HPDE6-E6E7 (cell line): ENCODE data around the gene WWP2.

Experiments used
- DNase-seq: peaks from one replicate; pipeline ENCODE4 v3.0.0; 2011; ENCODE audit warnings: missing footprints; ENCODE audit errors: extremely low spot score

WWP2 gene

DNA sequence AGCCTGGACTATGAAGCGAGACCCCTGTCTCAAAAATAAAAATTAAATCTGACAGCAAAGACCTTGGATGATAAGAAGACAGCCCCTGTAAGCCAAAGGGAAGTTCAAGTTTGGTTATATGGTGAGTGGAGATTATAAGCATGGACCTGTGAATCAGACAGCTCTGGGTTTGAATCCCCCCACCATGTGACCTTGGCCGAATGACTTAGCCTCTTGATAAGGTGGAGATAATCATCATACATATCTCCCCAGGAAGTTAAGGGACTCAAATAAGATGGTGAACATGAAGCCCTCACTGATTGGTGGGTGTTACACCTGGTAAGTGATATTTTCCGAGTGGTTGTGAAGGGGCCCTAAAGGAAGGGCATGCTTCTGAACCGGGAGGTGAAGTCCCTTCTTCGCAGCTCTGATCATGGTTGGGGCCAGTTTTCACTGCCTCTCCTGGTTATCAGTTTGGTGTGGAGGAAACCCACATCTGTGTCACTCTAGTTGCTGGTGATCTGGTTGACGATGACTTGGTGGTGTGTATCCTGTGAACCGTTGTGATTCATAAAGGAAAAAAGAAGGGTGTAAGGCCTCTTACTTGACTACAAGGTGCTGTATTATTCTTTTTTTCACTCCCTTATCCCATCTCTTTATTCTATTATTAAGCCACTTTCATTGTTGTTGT, 127.3 kb downstream of the WWP2 start:
- no peak for DNase-seq

DNA sequence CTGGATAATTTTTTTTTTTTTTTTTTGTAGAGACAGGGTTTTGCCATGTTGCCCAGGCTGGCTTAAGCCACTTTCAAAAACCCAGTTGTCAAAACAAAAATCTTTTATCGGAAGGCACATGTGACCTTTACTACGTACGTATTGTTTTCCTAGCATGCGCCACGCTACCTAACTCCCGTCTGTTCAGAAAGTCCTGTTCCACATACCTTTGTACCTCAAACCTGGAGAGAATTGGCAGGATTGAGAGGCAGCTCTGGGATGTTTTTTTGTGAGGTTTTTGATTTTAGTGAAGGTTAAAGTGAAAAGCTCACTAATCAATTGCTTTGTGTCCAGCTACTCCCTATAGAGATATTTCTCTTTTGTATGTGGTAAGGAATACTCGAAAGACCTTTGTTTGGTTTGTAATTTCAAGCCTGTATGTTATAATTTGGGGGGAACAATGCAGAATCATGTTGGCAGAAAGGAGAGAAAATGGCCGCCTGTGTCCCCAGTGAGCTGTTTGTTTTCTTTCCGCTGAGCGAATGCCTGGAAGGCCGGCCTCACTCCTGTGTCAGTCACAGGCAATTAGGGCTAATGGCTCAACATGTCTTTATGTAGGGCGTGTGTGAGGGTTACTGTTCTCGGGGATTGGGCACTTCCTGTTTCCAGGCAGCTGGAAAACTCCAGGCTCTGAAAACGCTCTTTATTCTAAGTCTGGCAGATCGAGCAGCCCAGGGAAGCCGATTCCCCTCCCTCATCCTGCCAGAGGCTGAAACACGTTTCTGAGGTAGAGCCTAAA, 128.2 kb downstream of the WWP2 start:
- DNase-seq = no peak

DNA sequence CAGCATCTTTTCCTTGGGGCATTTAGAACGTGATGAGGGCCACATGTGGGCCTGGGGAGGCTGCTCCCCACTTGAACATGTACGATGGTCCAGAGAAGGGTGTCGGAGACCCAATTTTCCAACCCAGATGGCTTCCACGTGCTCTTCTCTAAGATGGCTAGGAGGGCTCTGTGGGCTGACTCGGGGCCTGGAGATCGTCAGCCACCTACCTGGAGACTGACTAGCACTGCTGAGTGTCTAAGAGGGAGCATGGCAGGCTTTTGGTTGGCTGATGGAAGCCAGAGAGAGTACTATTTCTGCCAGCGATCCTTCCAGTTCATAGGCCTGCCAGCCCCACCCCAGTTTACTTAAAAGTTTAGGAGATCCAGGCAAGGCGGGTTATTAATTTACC, 128.8 kb downstream of the WWP2 start:
- no peak for DNase-seq

DNA sequence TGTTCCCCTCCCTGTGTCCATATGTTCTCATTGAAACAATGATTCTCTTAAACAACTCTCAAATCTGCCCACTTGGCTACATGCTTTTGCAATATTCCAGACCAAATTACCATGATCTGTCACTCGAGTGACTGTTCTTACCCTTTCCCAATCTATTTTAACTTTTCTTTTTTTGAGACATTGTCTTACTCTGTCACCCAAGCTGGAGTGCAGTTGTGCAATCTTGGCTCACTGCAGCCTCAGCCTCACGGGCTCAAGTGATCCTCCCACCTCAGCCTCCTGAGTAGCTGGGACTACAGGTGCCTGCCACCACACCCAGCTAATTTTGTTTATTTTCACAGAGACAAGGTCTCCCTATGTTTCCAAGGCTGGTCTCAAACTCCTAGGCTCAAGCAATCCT, 130.2 kb downstream of the WWP2 start:
- no peak for DNase-seq

DNA sequence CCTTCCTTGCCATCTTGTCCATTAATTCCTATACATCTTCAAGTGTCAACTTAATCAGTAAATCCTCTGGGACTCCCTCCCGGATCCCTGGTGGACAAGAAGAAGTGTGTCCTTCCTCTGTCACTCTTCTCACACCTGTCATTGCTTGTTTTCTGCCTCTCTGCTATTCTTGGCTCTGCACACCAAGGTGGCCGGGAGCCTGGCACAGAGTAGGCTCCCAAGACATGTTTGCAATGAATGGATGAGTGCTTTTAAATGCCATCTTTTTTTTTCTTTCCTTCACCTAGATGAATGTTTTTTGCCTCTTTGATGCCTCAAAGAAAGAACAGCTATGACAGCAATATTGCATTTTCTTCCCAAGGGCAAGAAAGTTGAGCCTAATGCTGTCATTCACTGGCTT, 131.0 kb downstream of the WWP2 start:
- DNase-seq = no peak

DNA sequence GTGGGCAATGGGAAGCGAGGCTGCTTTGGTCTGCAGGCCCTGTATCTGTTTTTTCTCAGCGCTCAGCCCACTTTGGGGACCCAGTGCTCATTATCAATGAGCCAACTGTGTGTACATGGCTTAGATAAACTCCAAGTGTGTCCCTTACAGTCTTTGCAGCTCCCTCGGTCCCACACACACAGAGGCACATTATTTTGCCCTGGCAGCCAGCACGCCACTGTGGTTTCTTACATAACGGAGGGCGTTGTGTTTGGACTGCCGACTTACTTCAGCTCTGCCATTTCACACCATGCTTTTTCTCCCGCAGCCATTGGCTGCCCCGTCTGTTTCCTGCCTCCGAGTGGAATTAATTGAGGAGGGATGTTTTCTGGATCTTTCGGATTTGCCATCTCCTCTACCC, 132.5 kb downstream of the WWP2 start:
- DNase-seq = no peak

DNA sequence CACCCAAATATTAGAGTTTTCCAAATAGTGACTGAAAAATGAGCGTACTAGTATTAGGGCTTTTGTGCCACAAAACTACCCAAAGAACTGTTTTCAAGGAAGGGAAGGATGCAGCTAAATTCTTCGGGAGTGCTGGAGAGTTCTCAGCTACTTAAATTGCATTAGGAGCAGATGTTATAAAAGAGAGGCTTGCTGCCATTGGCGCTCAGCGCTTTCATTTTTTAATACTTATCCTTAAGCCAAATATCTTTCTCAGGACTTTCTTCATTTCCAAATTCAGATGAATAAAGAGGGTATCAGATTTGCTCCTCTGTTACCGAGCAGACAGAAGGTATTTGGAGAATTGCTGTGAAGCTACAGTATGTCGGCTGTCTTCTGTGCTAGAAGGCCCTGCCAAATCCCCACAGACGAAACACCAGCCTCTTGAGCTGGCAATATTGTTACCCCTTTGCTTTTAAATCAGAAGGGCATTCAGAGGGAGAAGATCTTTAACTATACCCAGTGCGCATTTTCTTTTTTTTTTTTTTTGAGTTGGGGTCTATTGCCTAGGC, 141.8 kb downstream of the WWP2 start:
- DNase-seq = no peak

DNA sequence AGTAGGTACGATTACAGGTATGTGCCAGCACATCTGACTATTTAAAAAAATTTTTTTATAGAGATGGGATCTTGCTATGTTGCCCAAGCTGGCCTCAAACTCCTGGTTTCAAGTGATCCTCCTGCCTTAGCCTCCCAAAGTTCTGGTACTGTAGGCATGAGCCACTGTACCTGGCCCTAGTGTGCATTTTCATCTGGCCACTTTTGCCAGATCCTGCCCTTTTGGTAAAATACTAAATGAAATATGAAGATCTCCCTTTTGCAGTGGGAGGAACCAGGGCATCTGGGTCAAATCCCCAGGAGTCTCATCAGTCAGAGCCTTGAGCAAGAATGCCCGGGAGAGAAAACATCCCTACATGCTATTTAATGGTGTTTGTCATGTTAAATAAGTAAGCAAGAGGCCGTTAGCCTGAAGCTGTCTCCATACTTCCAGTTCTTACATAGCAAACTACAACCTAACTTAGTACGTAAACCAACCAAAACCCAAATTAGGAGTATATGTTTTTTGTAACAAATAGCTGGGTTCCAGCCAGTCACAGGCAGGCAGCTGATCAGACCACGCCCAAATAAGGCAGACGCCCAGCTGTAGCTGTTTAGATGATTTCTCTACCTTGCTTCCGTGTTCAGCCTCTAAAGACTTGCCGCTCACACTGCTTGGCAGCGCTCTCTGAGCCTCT, 142.5 kb downstream of the WWP2 start:
- DNase-seq = no peak

DNA sequence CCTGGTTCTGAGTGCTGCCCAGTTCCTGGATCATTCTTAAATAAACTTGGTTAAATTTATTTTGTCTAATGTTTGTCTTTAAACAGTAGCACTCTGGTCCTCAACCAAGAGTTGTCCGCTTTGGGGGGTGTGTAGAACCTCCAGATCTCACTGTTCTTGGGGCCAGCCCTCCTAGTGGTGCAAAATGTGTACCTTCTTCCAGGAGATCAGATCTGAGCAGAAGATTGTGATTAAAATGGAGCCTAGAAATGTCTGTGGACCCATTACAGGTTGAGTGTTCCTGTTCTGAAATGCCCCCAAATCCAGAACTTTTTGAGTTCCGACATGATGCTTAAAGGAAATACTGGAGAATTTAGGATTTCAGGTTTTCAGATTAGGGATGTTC, 143.0 kb downstream of the WWP2 start:
- no peak for DNase-seq

DNA sequence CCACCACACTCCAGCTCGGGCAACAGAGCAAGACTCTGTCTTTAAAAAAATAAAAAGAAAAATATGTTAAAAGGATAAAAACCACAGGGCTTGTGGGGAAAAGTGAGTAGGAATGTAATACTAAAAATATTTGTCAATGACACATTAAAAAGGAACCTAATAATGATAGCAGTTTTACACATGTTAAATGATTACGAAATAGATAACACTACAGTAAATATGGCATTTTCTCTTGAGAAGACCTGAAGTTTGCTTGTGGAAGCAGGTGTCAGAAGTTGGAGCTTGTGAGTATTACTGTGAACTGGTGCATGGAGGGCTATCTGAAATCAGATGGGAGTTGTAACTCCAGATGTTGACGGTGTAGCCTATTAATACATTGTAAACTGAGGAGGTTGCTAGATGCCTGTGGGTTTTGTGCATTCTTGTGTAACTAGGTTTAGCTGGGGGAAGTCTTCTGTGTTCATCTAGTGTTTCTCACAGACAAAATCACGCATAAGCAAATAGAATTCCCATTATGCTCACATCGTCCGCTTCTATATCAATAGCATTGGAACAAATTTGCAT, 144.8 kb downstream of the WWP2 start:
- DNase-seq = no peak

DNA sequence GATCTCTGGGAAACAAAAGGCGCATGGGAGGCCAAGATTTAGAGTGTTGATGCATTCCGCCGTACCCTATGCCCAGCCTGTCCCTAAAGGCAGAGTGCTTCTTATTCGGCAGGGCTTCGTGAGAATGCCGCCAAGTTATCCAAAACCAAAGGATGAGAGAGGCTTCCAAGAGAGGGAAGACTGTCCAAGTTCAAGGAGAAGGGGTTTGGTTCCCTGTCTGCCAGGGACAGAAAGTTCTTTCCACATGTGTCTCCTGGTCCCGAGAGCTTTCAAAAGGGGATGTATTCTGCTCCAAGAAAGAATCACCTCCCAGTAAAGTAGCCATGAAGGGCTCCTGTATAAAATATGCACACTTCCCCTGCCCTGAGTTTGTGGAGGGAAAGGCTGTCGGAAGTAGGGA, 146.9 kb downstream of the WWP2 start:
- DNase-seq = no peak

DNA sequence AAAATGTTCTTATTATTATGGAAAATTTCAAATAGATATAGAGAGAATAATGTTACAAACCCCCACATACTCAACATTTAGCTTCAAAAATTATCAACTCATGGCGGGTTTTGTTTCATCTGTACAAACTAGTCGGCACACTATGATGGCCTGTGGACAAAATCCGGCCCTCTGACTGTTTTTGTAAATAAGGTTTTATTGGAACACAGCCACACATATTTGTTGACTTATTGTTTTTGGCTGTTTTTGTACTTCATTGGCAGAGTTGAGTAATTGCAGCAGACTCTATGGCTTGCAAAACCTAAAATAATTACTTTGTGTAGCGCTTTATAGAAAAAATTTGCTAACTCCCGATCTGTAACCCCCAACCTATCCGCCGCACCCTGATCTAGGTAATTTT, 147.6 kb downstream of the WWP2 start:
- DNase-seq = no peak

DNA sequence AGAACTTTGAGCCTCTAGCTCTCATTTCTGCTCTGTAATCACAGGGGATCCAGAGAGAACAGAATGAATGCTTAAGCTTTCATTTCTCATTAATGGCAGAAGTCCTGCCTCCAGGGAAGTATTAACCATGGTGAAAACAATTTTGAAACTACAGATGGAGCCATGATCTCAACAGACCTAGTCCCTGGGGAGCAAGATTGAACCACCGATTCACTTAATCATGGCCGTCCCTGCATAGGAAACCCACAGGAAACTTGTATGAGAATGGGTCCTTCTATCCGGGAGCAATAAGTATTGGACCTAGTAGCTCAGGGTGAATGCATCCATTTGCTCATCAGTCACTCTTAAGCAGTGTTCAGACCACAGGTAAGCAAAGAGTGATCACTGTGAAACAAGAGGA, 148.8 kb downstream of the WWP2 start:
- DNase-seq = no peak

DNA sequence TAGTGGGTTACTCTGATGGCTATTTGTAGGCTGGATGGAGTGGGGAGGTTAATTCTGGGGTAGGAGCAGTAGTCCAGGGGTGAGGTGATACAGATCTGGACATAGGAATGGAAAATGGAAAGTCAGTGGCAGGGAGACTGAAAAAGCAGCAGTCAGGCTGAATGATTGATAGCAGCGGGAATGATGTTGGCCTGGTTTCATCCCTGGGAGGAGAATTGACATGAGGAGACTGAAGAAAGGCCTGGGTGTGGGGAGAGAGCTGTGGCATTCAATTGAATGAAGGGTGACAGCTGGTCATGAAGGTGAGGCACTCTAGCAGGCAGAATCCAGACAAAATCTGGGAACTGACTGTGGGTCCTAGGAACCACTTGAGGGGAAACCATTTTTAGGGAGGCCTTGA, 154.3 kb downstream of the WWP2 start:
- no peak for DNase-seq

DNA sequence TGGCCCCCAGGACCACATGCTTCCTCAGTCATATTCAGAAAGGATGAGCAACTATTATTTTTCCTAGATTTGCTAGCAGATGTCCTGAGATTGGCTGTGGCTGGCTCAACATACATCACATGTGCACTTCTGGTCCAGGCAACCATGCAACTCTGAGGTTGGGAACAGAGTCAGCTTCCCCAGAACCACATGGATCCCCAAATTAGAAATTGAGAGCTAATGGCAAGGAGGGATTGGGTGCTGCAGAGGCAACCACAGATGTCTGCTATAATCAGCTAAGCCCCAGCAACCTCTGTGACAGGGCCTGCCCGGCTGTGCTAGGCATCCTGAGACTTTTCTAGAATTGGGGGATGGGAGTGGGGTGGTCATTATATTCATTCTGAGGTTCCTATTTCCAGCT, 155.2 kb downstream of the WWP2 start:
- DNase-seq = no peak

DNA sequence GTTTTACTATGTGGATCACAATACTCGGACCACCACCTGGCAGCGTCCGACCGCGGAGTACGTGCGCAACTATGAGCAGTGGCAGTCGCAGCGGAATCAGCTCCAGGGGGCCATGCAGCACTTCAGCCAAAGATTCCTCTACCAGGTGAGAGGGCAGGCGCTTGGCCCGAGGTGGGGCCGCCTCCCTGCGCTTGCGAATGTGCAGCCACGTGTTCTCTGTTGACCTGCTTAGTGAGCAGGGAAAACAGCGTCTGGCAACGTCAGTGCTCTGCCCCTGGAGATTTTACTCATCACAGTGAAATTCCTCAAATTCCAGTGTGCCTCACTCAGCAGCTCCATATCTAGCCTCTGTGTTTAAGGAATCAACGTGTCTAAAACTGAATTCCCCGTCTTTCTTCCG, 155.6 kb downstream of the WWP2 start:
- DNase-seq = peak; percentile 94

DNA sequence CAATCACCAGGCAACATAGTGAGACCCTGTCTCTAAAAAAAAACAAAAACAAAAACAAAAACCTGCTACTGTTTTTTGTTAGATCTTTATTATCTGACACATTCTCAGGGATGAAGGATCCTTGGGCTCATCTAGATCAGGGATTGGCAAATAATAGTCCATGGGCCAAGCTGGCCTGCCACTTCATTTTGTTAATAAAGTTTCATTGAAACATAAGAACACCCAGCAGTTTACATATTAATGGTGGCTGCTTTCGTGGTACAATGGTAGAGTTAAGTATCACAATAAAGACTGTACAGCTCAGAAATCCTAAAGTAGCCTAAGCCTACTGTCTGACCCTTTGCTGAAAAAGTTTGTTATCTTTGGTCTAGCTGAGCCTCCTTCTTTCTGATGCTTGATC, 156.1 kb downstream of the WWP2 start:
- no peak for DNase-seq

DNA sequence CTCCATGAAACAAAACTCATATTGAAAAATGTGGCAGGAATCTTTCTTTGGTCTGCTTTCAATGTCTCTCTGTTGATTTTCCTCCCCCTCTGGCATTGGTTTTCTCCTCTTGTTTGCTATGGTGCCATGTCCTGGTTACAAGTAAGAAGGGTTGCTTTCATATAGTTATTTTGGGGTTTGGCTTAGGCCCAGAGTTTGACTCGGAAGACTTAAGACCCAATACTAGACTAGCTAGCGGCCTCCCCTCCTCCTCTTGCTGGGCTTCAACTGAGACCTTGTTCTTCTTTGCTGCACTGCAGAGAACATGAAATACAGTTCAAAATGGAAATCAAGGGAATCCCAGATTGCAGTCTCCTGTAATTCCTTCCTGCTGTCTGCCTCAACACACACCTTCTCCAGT, 159.0 kb downstream of the WWP2 start:
- no peak for DNase-seq

DNA sequence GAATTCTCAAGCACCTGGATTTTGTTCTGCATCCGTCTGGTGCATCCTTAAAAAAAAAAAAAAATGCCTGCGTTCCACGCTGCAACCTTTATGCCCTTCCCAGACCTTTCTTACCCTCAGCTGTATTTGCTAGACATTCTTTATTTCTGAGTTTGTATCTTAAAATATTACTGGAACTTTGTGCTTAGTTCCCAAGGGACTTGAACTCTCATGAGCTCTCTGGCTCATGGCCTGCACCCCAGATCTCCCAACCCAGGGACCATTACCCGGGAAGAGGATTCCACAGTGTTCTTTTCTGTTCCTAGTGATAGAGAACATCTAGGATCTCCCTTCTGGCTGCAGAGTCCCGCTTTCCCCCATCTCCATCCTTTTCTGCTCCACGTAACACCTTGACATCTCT, 160.1 kb downstream of the WWP2 start:
- no peak for DNase-seq

DNA sequence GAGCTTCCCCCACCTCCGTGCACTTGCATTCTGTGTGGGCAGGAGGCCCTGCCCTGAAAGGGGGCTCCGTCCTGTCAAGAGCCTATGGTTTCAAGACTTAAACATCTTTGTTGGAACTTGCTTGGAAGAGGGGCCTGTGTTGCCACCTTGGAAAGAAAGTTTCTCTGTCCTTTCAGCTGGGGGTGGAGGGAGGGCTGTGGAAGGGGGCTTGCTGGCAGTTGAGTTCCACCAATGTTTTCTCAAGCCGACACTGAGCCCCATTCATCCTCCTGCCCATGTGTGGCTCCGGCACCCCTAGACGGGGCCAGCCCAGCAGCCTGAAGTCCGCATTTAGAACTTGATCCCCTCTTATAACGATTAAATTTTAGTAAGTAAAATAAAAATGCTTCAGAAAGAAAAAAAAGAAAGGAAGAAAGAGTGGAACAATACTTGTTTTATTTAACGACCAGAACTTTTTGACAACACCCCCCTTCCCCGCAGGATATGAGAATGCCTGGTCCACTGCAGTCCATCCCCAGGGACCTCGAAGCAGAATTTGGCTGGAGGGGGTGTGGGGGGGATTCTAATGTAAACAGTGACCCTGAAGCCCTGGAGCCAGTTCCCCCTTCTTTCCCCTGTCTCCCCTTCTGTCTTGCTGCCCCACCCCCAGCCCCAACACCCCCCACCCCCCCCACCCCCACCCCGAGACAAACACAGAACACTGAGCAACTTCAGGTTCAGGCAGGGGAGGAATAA, 162.1 kb downstream of the WWP2 start:
- no peak for DNase-seq

DNA sequence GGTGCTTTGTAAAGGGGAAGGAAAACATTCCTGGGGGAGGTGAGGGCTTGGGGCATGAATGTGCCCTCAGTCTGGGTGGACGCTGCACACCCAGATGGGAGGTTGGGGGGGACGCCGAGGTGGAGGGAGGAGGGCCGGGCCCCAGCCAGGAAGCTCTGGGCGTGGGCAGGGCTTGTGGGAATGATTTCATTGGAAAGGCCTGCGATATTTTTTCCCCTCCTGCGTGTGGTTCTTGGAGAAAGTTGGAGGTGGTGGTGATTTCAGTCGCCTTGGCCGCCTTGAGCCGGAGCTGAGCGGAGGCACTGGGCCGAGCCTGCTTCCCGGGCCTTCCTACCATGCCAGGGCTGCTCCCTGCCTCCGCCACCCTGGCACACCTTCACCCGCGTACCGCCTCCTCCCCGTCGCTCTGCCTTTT, 162.7 kb downstream of the WWP2 start:
- no peak for DNase-seq

DNA sequence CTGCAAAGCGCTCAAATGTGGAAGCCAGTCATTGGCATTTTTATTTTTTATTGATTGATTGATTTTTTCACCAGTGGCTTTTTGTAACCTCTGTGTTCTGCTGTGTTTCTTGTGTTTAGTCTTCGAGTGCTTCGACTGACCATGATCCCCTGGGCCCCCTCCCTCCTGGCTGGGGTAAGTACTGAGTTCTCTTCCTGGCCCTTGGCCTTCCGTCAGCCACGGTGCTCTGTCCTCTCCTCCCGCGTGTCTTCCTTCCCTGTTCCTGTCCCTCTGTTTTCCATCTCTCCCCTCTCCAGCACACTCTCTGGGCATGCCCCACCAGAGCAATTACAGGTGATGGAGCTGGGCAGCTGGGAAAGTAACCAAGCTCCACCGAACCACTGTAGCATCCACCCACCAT, 163.2 kb downstream of the WWP2 start:
- DNase-seq = no peak
